ENCODE results near the gene SHANK3. TPM values are rescaled to one million over a fixed set of nuclear protein-coding genes. Genes with fewer than 3 reads are reported as not detected.

SHANK3 gene
- total RNA-seq, 2 donors from 2014 or later, result 8.2 to 12.3 TPM

- H3K27me3 ChIP-seq, result no peaks in the 10 kb centered on the region
- peak; percentile 28 for DNase-seq (ENCODE audit: low spot score)
- H3K4me1 ChIP-seq, result peaks cover 0 to 18% of the 10 kb centered on the region in 2 donors
- H3K4me3 ChIP-seq, result no peak overlapping the region
- no peak for TF ChIP-seq CTCF (IDR thresholded peaks at IDR 0.05)
- H3K9me3 ChIP-seq, result no peaks in the 10 kb centered on the region
- no peak overlapping the region for H3K27ac ChIP-seq
- H3K36me3 ChIP-seq, result no peaks in the 10 kb centered on the region
These were observed 10.7 kb downstream of the SHANK3 start for GRCh38 chr22:50683086-50683993.

GRCh38 chr22:50683994-50684371, 11.4 kb downstream of the SHANK3 start:
- peaks cover 0 to 11% of the 10 kb centered on the region in 2 donors for H3K4me1 ChIP-seq
- H3K36me3 ChIP-seq, result no peaks in the 10 kb centered on the region
- no peaks in the 10 kb centered on the region for H3K27me3 ChIP-seq
- no peak for DNase-seq (ENCODE audit: low spot score)
- H3K27ac ChIP-seq, result no peak overlapping the region
- H3K9me3 ChIP-seq, result no peaks in the 10 kb centered on the region
- TF ChIP-seq CTCF (IDR thresholded peaks at IDR 0.05), result no peak
- H3K4me3 ChIP-seq, result no peak overlapping the region

- Histone ChIP-seq H3K9me3 (no peaks in the 10 kb centered on the region), H3K4me1 (peaks cover 0 to 9% of the 10 kb centered on the region in 2 donors), H3K36me3 (no peaks in the 10 kb centered on the region), H3K27ac (no peak overlapping the region), H3K27me3 (no peaks in the 10 kb centered on the region), H3K4me3 (no peak overlapping the region)
- DNase-seq (ENCODE audit: low spot score), result peak; percentile 28
- TF ChIP-seq CTCF (IDR thresholded peaks at IDR 0.05), result no peak
These were observed 11.9 kb downstream of the SHANK3 start for GRCh38 chr22:50684501-50684900.

GRCh38 chr22:50684986-50685385, 12.4 kb downstream of the SHANK3 start:
- Histone ChIP-seq H3K4me3 (no peak overlapping the region), H3K9me3 (no peaks in the 10 kb centered on the region), H3K36me3 (no peaks in the 10 kb centered on the region), H3K4me1 (peaks cover 0 to 9% of the 10 kb centered on the region in 2 donors), H3K27me3 (no peaks in the 10 kb centered on the region), H3K27ac (no peak overlapping the region)
- DNase-seq (ENCODE audit: low spot score), result peak; percentile 43
- TF ChIP-seq CTCF (IDR thresholded peaks at IDR 0.05), result no peak

GRCh38 chr22:50686794-50687193, 14.2 kb downstream of the SHANK3 start:
- Histone ChIP-seq H3K27me3 (no peaks in the 10 kb centered on the region), H3K9me3 (peaks cover 0 to 1% of the 10 kb centered on the region in 2 donors), H3K4me1 (peaks cover 0 to 9% of the 10 kb centered on the region in 2 donors), H3K36me3 (no peaks in the 10 kb centered on the region), H3K4me3 (no peak overlapping the region), H3K27ac (no peak overlapping the region)
- no peak for DNase-seq (ENCODE audit: low spot score)
- TF ChIP-seq CTCF (IDR thresholded peaks at IDR 0.05), result no peak
